ENCODE data around the gene PRELP.

DNA sequence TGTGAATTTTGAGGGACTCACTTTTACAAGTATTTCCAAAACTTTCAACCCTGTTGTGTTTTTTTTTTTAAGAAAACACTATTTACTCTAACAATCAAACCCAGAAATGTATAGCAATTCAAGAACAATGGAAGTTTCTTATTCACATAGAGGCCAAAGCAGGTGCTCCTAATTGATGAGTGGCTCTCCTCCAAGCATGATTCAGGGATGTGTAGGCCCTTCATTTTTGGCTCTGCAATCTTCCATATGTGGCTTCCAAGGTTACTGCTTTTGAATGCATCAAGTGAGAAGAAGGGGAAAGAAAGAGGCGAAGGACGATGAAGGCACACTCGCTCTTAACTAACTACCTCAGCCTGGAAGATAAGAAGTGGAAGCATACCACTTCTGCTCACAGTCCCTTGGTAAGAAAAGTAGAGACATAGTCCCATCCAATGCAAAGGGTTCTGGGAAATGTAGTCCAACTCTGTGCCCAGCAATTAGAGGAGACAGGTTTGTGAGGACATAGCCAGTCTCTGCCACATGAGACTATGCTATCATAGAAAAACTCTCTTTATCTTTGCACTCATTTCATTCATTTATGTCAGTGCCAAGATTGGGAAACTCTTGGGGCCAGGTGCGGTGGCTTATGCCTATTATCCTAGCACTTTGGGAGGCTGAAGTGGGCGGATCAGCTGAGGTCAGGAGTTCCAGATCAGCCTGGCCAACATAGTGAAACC is 64.4 kb downstream of the PRELP start:
- no peak for TF ChIP-seq POLR2A (IDR thresholded peaks at IDR 0.05; ENCODE audit: low read depth)
- TF ChIP-seq, protein P1, sequence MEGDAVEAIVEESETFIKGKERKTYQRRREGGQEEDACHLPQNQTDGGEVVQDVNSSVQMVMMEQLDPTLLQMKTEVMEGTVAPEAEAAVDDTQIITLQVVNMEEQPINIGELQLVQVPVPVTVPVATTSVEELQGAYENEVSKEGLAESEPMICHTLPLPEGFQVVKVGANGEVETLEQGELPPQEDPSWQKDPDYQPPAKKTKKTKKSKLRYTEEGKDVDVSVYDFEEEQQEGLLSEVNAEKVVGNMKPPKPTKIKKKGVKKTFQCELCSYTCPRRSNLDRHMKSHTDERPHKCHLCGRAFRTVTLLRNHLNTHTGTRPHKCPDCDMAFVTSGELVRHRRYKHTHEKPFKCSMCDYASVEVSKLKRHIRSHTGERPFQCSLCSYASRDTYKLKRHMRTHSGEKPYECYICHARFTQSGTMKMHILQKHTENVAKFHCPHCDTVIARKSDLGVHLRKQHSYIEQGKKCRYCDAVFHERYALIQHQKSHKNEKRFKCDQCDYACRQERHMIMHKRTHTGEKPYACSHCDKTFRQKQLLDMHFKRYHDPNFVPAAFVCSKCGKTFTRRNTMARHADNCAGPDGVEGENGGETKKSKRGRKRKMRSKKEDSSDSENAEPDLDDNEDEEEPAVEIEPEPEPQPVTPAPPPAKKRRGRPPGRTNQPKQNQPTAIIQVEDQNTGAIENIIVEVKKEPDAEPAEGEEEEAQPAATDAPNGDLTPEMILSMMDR (IDR thresholded peaks at IDR 0.05), result no peak
- TF ChIP-seq POLR2AphosphoS5 (IDR thresholded peaks at IDR 0.05), result no peak
